ENCODE measurements around the gene SLC44A1.

The SLC44A1 gene

DNA sequence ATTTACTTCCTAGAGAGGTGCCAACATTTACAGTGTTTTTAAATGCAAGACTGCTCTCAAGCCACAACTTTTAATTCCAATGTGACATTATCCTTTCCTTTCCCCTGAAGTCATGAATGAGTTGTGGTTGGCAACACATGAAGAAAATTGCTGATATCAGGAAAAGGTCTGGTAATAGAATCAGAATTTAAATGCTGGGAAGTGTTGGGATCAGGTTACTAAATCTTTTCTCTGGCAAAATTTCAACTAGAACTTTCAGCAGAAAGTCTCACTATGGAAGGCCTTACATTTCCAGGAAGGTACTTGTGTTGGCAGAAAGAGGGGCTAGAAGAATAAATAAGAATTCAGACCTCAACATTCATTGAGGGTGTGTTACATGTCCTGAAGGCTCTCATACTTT is 10.6 kb upstream of the SLC44A1 start:
- H2AFZ ChIP-seq (ENCODE audit: low read length) = no peak overlapping the region
- H3K4me3 ChIP-seq (ENCODE audit: low read depth, low read length, poor library complexity, severe bottlenecking) = no peak overlapping the region
- H3K36me3 ChIP-seq (ENCODE audit: insufficient read depth, low read length) = no peaks in the 10 kb centered on the region
- TF ChIP-seq, protein P1, sequence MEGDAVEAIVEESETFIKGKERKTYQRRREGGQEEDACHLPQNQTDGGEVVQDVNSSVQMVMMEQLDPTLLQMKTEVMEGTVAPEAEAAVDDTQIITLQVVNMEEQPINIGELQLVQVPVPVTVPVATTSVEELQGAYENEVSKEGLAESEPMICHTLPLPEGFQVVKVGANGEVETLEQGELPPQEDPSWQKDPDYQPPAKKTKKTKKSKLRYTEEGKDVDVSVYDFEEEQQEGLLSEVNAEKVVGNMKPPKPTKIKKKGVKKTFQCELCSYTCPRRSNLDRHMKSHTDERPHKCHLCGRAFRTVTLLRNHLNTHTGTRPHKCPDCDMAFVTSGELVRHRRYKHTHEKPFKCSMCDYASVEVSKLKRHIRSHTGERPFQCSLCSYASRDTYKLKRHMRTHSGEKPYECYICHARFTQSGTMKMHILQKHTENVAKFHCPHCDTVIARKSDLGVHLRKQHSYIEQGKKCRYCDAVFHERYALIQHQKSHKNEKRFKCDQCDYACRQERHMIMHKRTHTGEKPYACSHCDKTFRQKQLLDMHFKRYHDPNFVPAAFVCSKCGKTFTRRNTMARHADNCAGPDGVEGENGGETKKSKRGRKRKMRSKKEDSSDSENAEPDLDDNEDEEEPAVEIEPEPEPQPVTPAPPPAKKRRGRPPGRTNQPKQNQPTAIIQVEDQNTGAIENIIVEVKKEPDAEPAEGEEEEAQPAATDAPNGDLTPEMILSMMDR (IDR thresholded peaks at IDR 0.05; ENCODE audit: low read length) = no peak
- no peak for TF ChIP-seq EZH2 (IDR thresholded peaks at IDR 0.05; ENCODE audit: borderline replicate concordance, low read length)
- H3K79me2 ChIP-seq (ENCODE audit: insufficient read depth, low read length) = no peaks in the 10 kb centered on the region
- no peak overlapping the region for H3K4me2 ChIP-seq (ENCODE audit: low read length)
- H3K9me3 ChIP-seq (ENCODE audit: low read length) = no peaks in the 10 kb centered on the region
- H3F3A ChIP-seq (ENCODE audit: insufficient read depth, low read length) = no peaks in the 10 kb centered on the region
- H3K4me1 ChIP-seq (ENCODE audit: insufficient read depth, low read length, severe bottlenecking) = no peaks in the 10 kb centered on the region
- no peaks in the 10 kb centered on the region for H3K9me2 ChIP-seq (ENCODE audit: low read depth, low read length)
- H4K20me1 ChIP-seq (ENCODE audit: insufficient read depth, low read length) = no peaks in the 10 kb centered on the region
- no peak overlapping the region for H3K27ac ChIP-seq (ENCODE audit: low read depth, low read length, poor library complexity, severe bottlenecking)
- H3K27me3 ChIP-seq (ENCODE audit: insufficient read depth, low read length) = no peaks in the 10 kb centered on the region
- H3K9ac ChIP-seq (ENCODE audit: low read length) = no peak overlapping the region

GRCh38 chr9:105236261-105236660 is 8.2 kb upstream of the SLC44A1 start:
- Histone ChIP-seq H3K4me1 (ENCODE audit: insufficient read depth, low read length, severe bottlenecking) (no peaks in the 10 kb centered on the region), H3K36me3 (ENCODE audit: insufficient read depth, low read length) (no peaks in the 10 kb centered on the region), H4K20me1 (ENCODE audit: insufficient read depth, low read length) (no peaks in the 10 kb centered on the region), H3K4me2 (ENCODE audit: low read length) (no peak overlapping the region), H2AFZ (ENCODE audit: low read length) (no peak overlapping the region), H3K79me2 (ENCODE audit: insufficient read depth, low read length) (no peaks in the 10 kb centered on the region), H3K27ac (ENCODE audit: low read depth, low read length, poor library complexity, severe bottlenecking) (no peak overlapping the region), H3K4me3 (ENCODE audit: low read depth, low read length, poor library complexity, severe bottlenecking) (no peak overlapping the region), H3K9me3 (ENCODE audit: low read length) (no peaks in the 10 kb centered on the region), H3K9ac (ENCODE audit: low read length) (no peak overlapping the region), H3K9me2 (ENCODE audit: low read depth, low read length) (no peaks in the 10 kb centered on the region), H3F3A (ENCODE audit: insufficient read depth, low read length) (no peaks in the 10 kb centered on the region), H3K27me3 (ENCODE audit: insufficient read depth, low read length) (no peaks in the 10 kb centered on the region)
- no peak for TF ChIP-seq EZH2 (IDR thresholded peaks at IDR 0.05; ENCODE audit: borderline replicate concordance, low read length)
- TF ChIP-seq, protein P1 (IDR thresholded peaks at IDR 0.05; ENCODE audit: low read length) = no peak

GRCh38 chr9:105237246-105237645 is 7.2 kb upstream of the SLC44A1 start:
- H4K20me1 ChIP-seq (ENCODE audit: insufficient read depth, low read length) = no peaks in the 10 kb centered on the region
- H3K4me2 ChIP-seq (ENCODE audit: low read length) = no peak overlapping the region
- H3K9me2 ChIP-seq (ENCODE audit: low read depth, low read length) = no peaks in the 10 kb centered on the region
- no peaks in the 10 kb centered on the region for H3K36me3 ChIP-seq (ENCODE audit: insufficient read depth, low read length)
- H3K27ac ChIP-seq (ENCODE audit: low read depth, low read length, poor library complexity, severe bottlenecking) = no peak overlapping the region
- H3K9me3 ChIP-seq (ENCODE audit: low read length) = no peaks in the 10 kb centered on the region
- no peak overlapping the region for H3K4me3 ChIP-seq (ENCODE audit: low read depth, low read length, poor library complexity, severe bottlenecking)
- H3K4me1 ChIP-seq (ENCODE audit: insufficient read depth, low read length, severe bottlenecking) = no peaks in the 10 kb centered on the region
- H2AFZ ChIP-seq (ENCODE audit: low read length) = no peak overlapping the region
- no peaks in the 10 kb centered on the region for H3K27me3 ChIP-seq (ENCODE audit: insufficient read depth, low read length)
- TF ChIP-seq EZH2 (IDR thresholded peaks at IDR 0.05; ENCODE audit: borderline replicate concordance, low read length) = no peak
- TF ChIP-seq, protein P1 (IDR thresholded peaks at IDR 0.05; ENCODE audit: low read length) = no peak
- H3K79me2 ChIP-seq (ENCODE audit: insufficient read depth, low read length) = no peaks in the 10 kb centered on the region
- no peak overlapping the region for H3K9ac ChIP-seq (ENCODE audit: low read length)
- H3F3A ChIP-seq (ENCODE audit: insufficient read depth, low read length) = no peaks in the 10 kb centered on the region

All from OCI-LY1 (cell line).